OCI-LY1 (cell line): ENCODE results near the gene CCDC50.

ENCODE experiments used
- H2AFZ ChIP-seq: fragments of 200-600 bp; sonication (generic), shearing (Covaris generic); 2 replicates; pipeline ENCODE4 v1.6.0; 2014; ENCODE audit warnings: antibody characterized with exemption, mild to moderate bottlenecking, low read length
- H3F3A ChIP-seq: fragments of 200-600 bp; sonication (generic), shearing (Covaris generic); 2 replicates; pipeline ENCODE4 v1.6.0; 2014; ENCODE audit warnings: mild to moderate bottlenecking, antibody characterized with exemption, low read length, moderate library complexity; ENCODE audit not compliant: insufficient read depth
- H3K27ac ChIP-seq: fragments of 200-600 bp; sonication (generic); 2 replicates; pipeline ENCODE4 v1.5.1; 2014; ENCODE audit warnings: low read length, mixed run types, mild to moderate bottlenecking, low read depth; ENCODE audit not compliant: poor library complexity, severe bottlenecking
- H3K27me3 ChIP-seq: fragments of 200-600 bp; sonication (generic); 2 replicates; pipeline ENCODE4 v1.6.0; 2014; ENCODE audit warnings: antibody characterized with exemption, mild to moderate bottlenecking, low read length, moderate library complexity; ENCODE audit not compliant: insufficient read depth
- H3K36me3 ChIP-seq: fragments of 200-600 bp; sonication (generic); 2 replicates; pipeline ENCODE4 v1.6.1; 2014; ENCODE audit warnings: mild to moderate bottlenecking, antibody characterized with exemption, low read length, moderate library complexity, mixed read lengths; ENCODE audit not compliant: insufficient read depth
- H3K4me1 ChIP-seq: fragments of 200-600 bp; sonication (generic); 2 replicates; pipeline ENCODE4 v1.5.1; 2014; ENCODE audit warnings: mild to moderate bottlenecking, low read length, moderate library complexity; ENCODE audit not compliant: insufficient read depth, severe bottlenecking
- H3K4me2 ChIP-seq: fragments of 200-600 bp; sonication (generic), shearing (Covaris generic); 2 replicates; pipeline ENCODE4 v1.6.1; 2014; ENCODE audit warnings: low read length
- H3K4me3 ChIP-seq: fragments of 200-600 bp; sonication (generic); 2 replicates; pipeline ENCODE4 v1.5.1; 2014; ENCODE audit warnings: low read length, low read depth, mild to moderate bottlenecking, mixed read lengths; ENCODE audit not compliant: poor library complexity, severe bottlenecking
- H3K79me2 ChIP-seq: fragments of 200-600 bp; shearing (Covaris generic); 2 replicates; pipeline ENCODE4 v1.6.1; 2016; ENCODE audit warnings: mixed run types, low read length, mixed read lengths; ENCODE audit not compliant: insufficient read depth
- H3K9ac ChIP-seq: fragments of 200-600 bp; sonication (generic), shearing (Covaris generic); 2 replicates; pipeline ENCODE4 v1.6.1; 2014; ENCODE audit warnings: mild to moderate bottlenecking, low read length, mixed read lengths
- H3K9me2 ChIP-seq: fragments of 200-600 bp; sonication (generic), shearing (Covaris generic); 2 replicates; pipeline ENCODE4 v1.6.1; 2014; ENCODE audit warnings: low read depth, mild to moderate bottlenecking, low read length, mixed read lengths
- H3K9me3 ChIP-seq: fragments of 200-600 bp; shearing (Covaris generic); 2 replicates; pipeline ENCODE4 v1.6.1; 2014; ENCODE audit warnings: low read length, mixed read lengths
- H4K20me1 ChIP-seq: fragments of 200-600 bp; sonication (generic), shearing (Covaris generic); 2 replicates; pipeline ENCODE4 v1.6.0; 2016; ENCODE audit warnings: mild to moderate bottlenecking, low read length; ENCODE audit not compliant: insufficient read depth
- EZH2 ChIP-seq: fragments of 200-600 bp; sonication (generic), shearing (Covaris generic); IDR thresholded peaks from 2 replicates; pipeline ENCODE4 v1.8.0; 2017; ENCODE audit warnings: borderline replicate concordance, mixed run types, mild to moderate bottlenecking, antibody characterized with exemption, low read length, moderate library complexity, mixed read lengths
- TF ChIP-seq, protein P1 (sequence below): fragments of 200-600 bp; sonication (generic), shearing (Covaris generic); IDR thresholded peaks from 2 replicates; pipeline ENCODE4 v1.5.1; 2017; ENCODE audit warnings: mild to moderate bottlenecking, antibody characterized with exemption, low read length, moderate library complexity, mixed read lengths

CCDC50 gene

DNA sequence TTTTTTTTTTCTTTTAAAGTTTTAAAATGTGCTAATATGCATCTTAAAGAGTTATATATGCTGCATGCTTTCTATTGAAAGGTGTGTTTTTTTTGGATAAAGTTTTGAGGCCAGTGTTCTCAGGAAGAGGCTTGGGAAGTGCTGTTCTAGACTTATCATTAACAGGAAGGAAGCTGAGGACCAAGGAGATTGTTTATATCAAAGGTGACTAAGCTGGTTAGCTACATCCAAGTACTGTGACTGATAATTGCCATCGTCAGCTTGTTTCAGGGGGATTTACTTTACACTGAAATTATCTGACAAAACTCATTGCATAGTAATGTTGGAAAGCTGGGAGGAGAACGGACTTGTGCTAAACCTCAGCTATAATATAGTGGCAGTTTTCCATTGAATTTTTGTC, 37.5 kb downstream of the CCDC50 start:
- no peak overlapping the region for H3K9ac ChIP-seq
- H3K36me3 ChIP-seq = no peaks in the 10 kb centered on the region
- TF ChIP-seq EZH2 = no peak
- TF ChIP-seq, protein P1, sequence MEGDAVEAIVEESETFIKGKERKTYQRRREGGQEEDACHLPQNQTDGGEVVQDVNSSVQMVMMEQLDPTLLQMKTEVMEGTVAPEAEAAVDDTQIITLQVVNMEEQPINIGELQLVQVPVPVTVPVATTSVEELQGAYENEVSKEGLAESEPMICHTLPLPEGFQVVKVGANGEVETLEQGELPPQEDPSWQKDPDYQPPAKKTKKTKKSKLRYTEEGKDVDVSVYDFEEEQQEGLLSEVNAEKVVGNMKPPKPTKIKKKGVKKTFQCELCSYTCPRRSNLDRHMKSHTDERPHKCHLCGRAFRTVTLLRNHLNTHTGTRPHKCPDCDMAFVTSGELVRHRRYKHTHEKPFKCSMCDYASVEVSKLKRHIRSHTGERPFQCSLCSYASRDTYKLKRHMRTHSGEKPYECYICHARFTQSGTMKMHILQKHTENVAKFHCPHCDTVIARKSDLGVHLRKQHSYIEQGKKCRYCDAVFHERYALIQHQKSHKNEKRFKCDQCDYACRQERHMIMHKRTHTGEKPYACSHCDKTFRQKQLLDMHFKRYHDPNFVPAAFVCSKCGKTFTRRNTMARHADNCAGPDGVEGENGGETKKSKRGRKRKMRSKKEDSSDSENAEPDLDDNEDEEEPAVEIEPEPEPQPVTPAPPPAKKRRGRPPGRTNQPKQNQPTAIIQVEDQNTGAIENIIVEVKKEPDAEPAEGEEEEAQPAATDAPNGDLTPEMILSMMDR = no peak
- H3K27ac ChIP-seq = no peak overlapping the region
- no peaks in the 10 kb centered on the region for H3K4me1 ChIP-seq
- no peaks in the 10 kb centered on the region for H3K79me2 ChIP-seq
- H3K4me2 ChIP-seq = no peak overlapping the region
- H2AFZ ChIP-seq = no peak overlapping the region
- no peaks in the 10 kb centered on the region for H3K27me3 ChIP-seq
- H4K20me1 ChIP-seq = no peaks in the 10 kb centered on the region
- H3K9me2 ChIP-seq = no peaks in the 10 kb centered on the region
- H3K4me3 ChIP-seq = no peak overlapping the region
- no peaks in the 10 kb centered on the region for H3K9me3 ChIP-seq
- no peaks in the 10 kb centered on the region for H3F3A ChIP-seq

DNA sequence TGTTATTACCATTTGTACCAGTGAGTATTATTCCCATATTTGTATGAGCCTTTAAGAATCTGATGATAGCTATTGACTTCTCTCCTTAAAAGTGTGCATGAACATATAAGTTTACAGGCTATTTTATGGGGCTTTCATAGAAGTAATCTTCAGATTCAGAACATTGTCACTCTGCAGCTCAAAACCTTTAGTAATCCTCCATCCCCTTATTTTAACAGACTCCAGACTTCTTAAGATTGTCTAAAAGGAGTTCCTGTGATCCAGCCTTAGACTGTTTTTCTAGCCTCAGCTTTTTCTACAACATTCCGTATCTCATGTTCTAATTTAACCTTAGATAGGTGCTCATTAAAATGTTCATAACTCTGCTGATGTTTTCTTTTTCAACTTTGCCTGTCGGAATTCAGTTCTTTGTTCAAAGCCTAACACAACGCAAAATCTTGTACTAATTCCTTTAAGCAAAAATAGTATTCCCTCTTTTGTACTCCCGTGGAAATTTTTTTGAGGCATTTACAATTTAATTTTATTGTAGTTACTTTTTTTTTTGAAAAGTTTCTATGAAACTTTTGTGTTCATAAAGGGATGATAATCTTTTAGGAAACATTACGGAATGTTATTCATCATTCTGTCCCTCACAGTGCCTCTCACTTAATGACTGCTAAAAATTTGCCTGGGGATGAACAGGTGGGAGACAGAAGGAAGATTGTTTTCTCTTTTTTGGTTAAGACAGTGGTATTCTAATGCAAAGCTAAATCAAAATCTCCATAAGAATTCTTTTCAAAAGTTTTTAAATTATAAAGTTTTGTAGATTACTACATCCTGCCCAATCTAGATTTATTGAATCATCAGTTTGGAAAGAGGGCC, 39.8 kb downstream of the CCDC50 start:
- no peaks in the 10 kb centered on the region for H3K79me2 ChIP-seq
- H3K27ac ChIP-seq = no peak overlapping the region
- no peaks in the 10 kb centered on the region for H3K9me3 ChIP-seq
- H2AFZ ChIP-seq = no peak overlapping the region
- no peaks in the 10 kb centered on the region for H3F3A ChIP-seq
- TF ChIP-seq, protein P1 = no peak
- TF ChIP-seq EZH2 = no peak
- no peak overlapping the region for H3K4me2 ChIP-seq
- H3K36me3 ChIP-seq = no peaks in the 10 kb centered on the region
- no peaks in the 10 kb centered on the region for H3K4me1 ChIP-seq
- H3K9me2 ChIP-seq = no peaks in the 10 kb centered on the region
- no peaks in the 10 kb centered on the region for H3K27me3 ChIP-seq
- no peaks in the 10 kb centered on the region for H4K20me1 ChIP-seq
- no peak overlapping the region for H3K9ac ChIP-seq
- H3K4me3 ChIP-seq = no peak overlapping the region

DNA sequence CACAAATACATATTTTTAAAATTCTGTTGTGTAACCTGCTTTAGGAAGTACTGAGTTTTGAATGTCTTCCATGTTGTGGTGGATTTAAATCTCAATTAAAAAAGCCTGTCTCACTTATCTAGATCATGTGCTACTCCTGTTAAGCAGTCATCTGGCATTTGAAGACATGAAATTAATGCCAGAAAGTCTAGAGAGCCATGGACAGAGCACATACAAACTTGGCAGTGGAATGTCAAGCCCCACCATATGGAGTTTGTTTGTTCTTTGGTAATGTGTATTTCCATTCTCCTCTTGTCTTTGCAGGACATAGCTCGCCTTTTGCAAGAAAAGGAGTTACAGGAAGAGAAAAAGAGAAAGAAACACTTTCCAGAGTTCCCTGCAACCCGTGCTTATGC, 40.4 kb downstream of the CCDC50 start:
- H3K27ac ChIP-seq = no peak overlapping the region
- no peaks in the 10 kb centered on the region for H3K9me2 ChIP-seq
- no peaks in the 10 kb centered on the region for H3K27me3 ChIP-seq
- no peak overlapping the region for H3K4me3 ChIP-seq
- no peak overlapping the region for H2AFZ ChIP-seq
- no peaks in the 10 kb centered on the region for H3K9me3 ChIP-seq
- H3K79me2 ChIP-seq = no peaks in the 10 kb centered on the region
- no peaks in the 10 kb centered on the region for H3K36me3 ChIP-seq
- H3K4me1 ChIP-seq = no peaks in the 10 kb centered on the region
- no peak overlapping the region for H3K4me2 ChIP-seq
- H3F3A ChIP-seq = no peaks in the 10 kb centered on the region
- no peak for TF ChIP-seq EZH2
- TF ChIP-seq, protein P1 = no peak
- no peak overlapping the region for H3K9ac ChIP-seq
- H4K20me1 ChIP-seq = no peaks in the 10 kb centered on the region
